ENCODE results near the gene DLX3.
A peak's percentile ranks its signal among the peaks of the same experiment; 100 is the strongest.

Gene DLX3

GRCh38 chr17:49972486-49973270 lies 22.3 kb downstream of the DLX3 start:
- no peak for DNase-seq (ENCODE audit: low read depth)

GRCh38 chr17:49971848-49972485 lies 23.1 kb downstream of the DLX3 start:
- DNase-seq (ENCODE audit: low read depth): no peak

- no peak for DNase-seq (ENCODE audit: low read depth)
These were observed 23.7 kb downstream of the DLX3 start for GRCh38 chr17:49971199-49971847.

- no peak for DNase-seq (ENCODE audit: low read depth)
These were observed 24.5 kb downstream of the DLX3 start for GRCh38 chr17:49970498-49970897.

GRCh38 chr17:49969795-49970389 lies 25.1 kb downstream of the DLX3 start:
- DNase-seq (ENCODE audit: low read depth): no peak

- DNase-seq (ENCODE audit: low read depth): no peak
These were observed 25.8 kb downstream of the DLX3 start, which contains the start of gene DLX4 for GRCh38 chr17:49969134-49969759. TSS of gene DLX4 (plus strand) at chr17:49969190. CDS start at chr17:49969469, 279 bp downstream.

GRCh38 chr17:49968405-49969133 lies 26.5 kb downstream of the DLX3 start:
- DNase-seq (ENCODE audit: low read depth): peak; percentile 60

- no peak for DNase-seq (ENCODE audit: low read depth)
These were observed 27.2 kb downstream of the DLX3 start for GRCh38 chr17:49967621-49968404.

- no peak for DNase-seq (ENCODE audit: low read depth)
These were observed 27.8 kb downstream of the DLX3 start for GRCh38 chr17:49967205-49967604.

- no peak for DNase-seq (ENCODE audit: low read depth)
These were observed 28.3 kb downstream of the DLX3 start for GRCh38 chr17:49966767-49967166.

- no peak for DNase-seq (ENCODE audit: low read depth)
These were observed 29.5 kb downstream of the DLX3 start for GRCh38 chr17:49965524-49965909.

GRCh38 chr17:49964769-49965523 lies 30.1 kb downstream of the DLX3 start:
- DNase-seq (ENCODE audit: low read depth): peak; percentile 7

- DNase-seq (ENCODE audit: low read depth): no peak
These were observed 30.7 kb downstream of the DLX3 start for GRCh38 chr17:49964303-49964768.

- no peak for DNase-seq (ENCODE audit: low read depth)
These were observed 31.3 kb downstream of the DLX3 start for GRCh38 chr17:49963626-49964302.

GRCh38 chr17:49963309-49963625 lies 31.8 kb downstream of the DLX3 start:
- no peak for DNase-seq (ENCODE audit: low read depth)

- no peak for DNase-seq (ENCODE audit: low read depth)
These were observed 32.3 kb downstream of the DLX3 start for GRCh38 chr17:49962599-49963308.

GRCh38 chr17:49959183-49959935 lies 35.7 kb downstream of the DLX3 start:
- no peak for DNase-seq (ENCODE audit: low read depth)

- no peak for DNase-seq (ENCODE audit: low read depth)
These were observed 36.3 kb downstream of the DLX3 start for GRCh38 chr17:49958723-49959122.

Data from stimulated activated CD8-positive, alpha-beta memory T cell treated with anti-CD3 and anti-CD28 coated beads, Interleukin-4, amount 100 ng/mL, for 24 hours (primary cell).